Neural progenitor cell (in vitro differentiated cells): ENCODE results near the gene VTN. TPM values are rescaled to one million over a fixed set of nuclear protein-coding genes. Genes with fewer than 3 reads are reported as not detected.
"Not testable (repeated sequence)": the region's sequence is repeated elsewhere in the genome, so short reads cannot be mapped to it uniquely, and the experiment has no call there.

ENCODE experiments used
- DNase-seq: peaks from one replicate; pipeline ENCODE4 v3.0.0-alpha.2; 2016; ENCODE audit warnings: low spot score
- H2AFZ ChIP-seq: fragments of 200-600 bp; sonication (generic); replicated peaks from 2 replicates; pipeline ENCODE4 v1.6.1; 2016; ENCODE audit warnings: antibody characterized with exemption
- H3F3A ChIP-seq: fragments of 200-600 bp; sonication (generic); 2 replicates; pipeline ENCODE4 v1.6.1; 2016; ENCODE audit warnings: antibody characterized with exemption, low read depth
- H3K27ac ChIP-seq: fragments of 200-600 bp; sonication (generic); 2 replicates; pipeline ENCODE4 v1.5.1; 2016; ENCODE audit warnings: mild to moderate bottlenecking
- H3K27me3 ChIP-seq: fragments of 200-600 bp; sonication (generic); 2 replicates; pipeline ENCODE4 v1.6.1; 2016; ENCODE audit warnings: mild to moderate bottlenecking, moderate library complexity
- H3K36me3 ChIP-seq: fragments of 200-600 bp; sonication (generic); 2 replicates; pipeline ENCODE4 v1.5.1; 2016
- H3K4me1 ChIP-seq: fragments of 200-600 bp; sonication (generic); 2 replicates; pipeline ENCODE4 v1.6.1; 2016; ENCODE audit warnings: mixed run types
- H3K4me2 ChIP-seq: fragments of 200-600 bp; sonication (generic); 2 replicates; pipeline ENCODE4 v1.6.1; 2016
- H3K4me3 ChIP-seq: fragments of 200-600 bp; sonication (generic); 2 replicates; pipeline ENCODE4 v1.5.1; 2016
- H3K79me2 ChIP-seq: fragments of 200-600 bp; sonication (generic); 2 replicates; pipeline ENCODE4 v1.6.1; 2016; ENCODE audit warnings: low read depth
- H3K9ac ChIP-seq: fragments of 200-600 bp; sonication (generic); 2 replicates; pipeline ENCODE4 v1.6.1; 2016
- H3K9me3 ChIP-seq: fragments of 200-600 bp; sonication (generic); 2 replicates; pipeline ENCODE4 v1.5.1; 2016; ENCODE audit warnings: low read depth
- H4K20me1 ChIP-seq: fragments of 200-600 bp; sonication (generic); 2 replicates; pipeline ENCODE4 v1.6.1; 2016; ENCODE audit warnings: low read depth
- H3K27ac Mint-ChIP-seq: 3 replicates; pipeline ENCODE4 v1.8.0; 2021; ENCODE audit warnings: mixed read lengths
- H3K27me3 Mint-ChIP-seq: 2 replicates; pipeline ENCODE4 v1.8.0; 2022; ENCODE audit warnings: low read depth, mild to moderate bottlenecking, inconsistent platforms, moderate library complexity, mixed read lengths; ENCODE audit not compliant: insufficient read depth
- H3K36me3 Mint-ChIP-seq: 3 replicates; pipeline ENCODE4 v1.8.0; 2021; ENCODE audit warnings: mixed read lengths
- H3K4me1 Mint-ChIP-seq: 3 replicates; pipeline ENCODE4 v1.8.0; 2021; ENCODE audit warnings: mixed read lengths
- H3K4me3 Mint-ChIP-seq: 3 replicates; pipeline ENCODE4 v1.8.0; 2021; ENCODE audit warnings: mild to moderate bottlenecking, moderate library complexity, mixed read lengths
- H3K9me3 Mint-ChIP-seq: 3 replicates; pipeline ENCODE4 v1.8.0; 2020; ENCODE audit warnings: mixed read lengths
- EZH2 ChIP-seq: fragments of 200-600 bp; sonication (generic); IDR thresholded peaks from 2 replicates; pipeline ENCODE4 v1.6.1; 2017; ENCODE audit warnings: antibody characterized with exemption, mild to moderate bottlenecking, moderate library complexity
- EZH2phosphoT487 ChIP-seq: fragments of 200-600 bp; sonication (generic); IDR thresholded peaks from 2 replicates; pipeline ENCODE4 v1.6.1; 2017; ENCODE audit warnings: antibody characterized with exemption
- total RNA-seq: library from RNA; depleted of rRNA; stranded (reverse); fragments of >200 nt; gene quantifications from 2 replicates; pipeline ENCODE4 v1.2.3, GENCODE V29; 2015; ENCODE audit warnings: low replicate concordance
- TF ChIP-seq, protein P1 (sequence below): fragments of 200-600 bp; sonication (generic); IDR thresholded peaks from 2 replicates; pipeline ENCODE4 v1.5.1; 2017; ENCODE audit warnings: antibody characterized with exemption, mild to moderate bottlenecking

The VTN gene
- total RNA-seq, 1 donor from 2014 or later, result 1.2 TPM

GRCh38 chr17:28341516-28341915 is 28.6 kb downstream of the VTN start:
- no peaks in the 10 kb centered on the region for H3K9me3 Mint-ChIP-seq
- no peak overlapping the region for H3K27ac ChIP-seq
- H3K27ac Mint-ChIP-seq, result no peak overlapping the region
- H3K36me3 ChIP-seq, result no peaks in the 10 kb centered on the region
- H4K20me1 ChIP-seq, result peaks cover 32% of the 10 kb centered on the region
- peaks cover 22% of the 10 kb centered on the region for H3K4me1 Mint-ChIP-seq
- no peak for DNase-seq
- H3K27me3 Mint-ChIP-seq, result no peaks in the 10 kb centered on the region
- H3K9ac ChIP-seq, result no peak overlapping the region
- H3K9me3 ChIP-seq, result no peaks in the 10 kb centered on the region
- TF ChIP-seq EZH2, result no peak
- TF ChIP-seq, protein P1, sequence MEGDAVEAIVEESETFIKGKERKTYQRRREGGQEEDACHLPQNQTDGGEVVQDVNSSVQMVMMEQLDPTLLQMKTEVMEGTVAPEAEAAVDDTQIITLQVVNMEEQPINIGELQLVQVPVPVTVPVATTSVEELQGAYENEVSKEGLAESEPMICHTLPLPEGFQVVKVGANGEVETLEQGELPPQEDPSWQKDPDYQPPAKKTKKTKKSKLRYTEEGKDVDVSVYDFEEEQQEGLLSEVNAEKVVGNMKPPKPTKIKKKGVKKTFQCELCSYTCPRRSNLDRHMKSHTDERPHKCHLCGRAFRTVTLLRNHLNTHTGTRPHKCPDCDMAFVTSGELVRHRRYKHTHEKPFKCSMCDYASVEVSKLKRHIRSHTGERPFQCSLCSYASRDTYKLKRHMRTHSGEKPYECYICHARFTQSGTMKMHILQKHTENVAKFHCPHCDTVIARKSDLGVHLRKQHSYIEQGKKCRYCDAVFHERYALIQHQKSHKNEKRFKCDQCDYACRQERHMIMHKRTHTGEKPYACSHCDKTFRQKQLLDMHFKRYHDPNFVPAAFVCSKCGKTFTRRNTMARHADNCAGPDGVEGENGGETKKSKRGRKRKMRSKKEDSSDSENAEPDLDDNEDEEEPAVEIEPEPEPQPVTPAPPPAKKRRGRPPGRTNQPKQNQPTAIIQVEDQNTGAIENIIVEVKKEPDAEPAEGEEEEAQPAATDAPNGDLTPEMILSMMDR, result no peak
- TF ChIP-seq EZH2phosphoT487, result no peak
- H2AFZ ChIP-seq, result no peak overlapping the region
- H3K4me2 ChIP-seq, result no peak overlapping the region
- peaks cover 25% of the 10 kb centered on the region for H3K79me2 ChIP-seq
- no peaks in the 10 kb centered on the region for H3K27me3 ChIP-seq
- no peak overlapping the region for H3K4me3 Mint-ChIP-seq
- peaks cover 17% of the 10 kb centered on the region for H3F3A ChIP-seq
- H3K4me3 ChIP-seq, result no peak overlapping the region
- H3K4me1 ChIP-seq, result peaks cover 9% of the 10 kb centered on the region
- peaks cover 11% of the 10 kb centered on the region for H3K36me3 Mint-ChIP-seq

- Histone ChIP-seq H3K79me2 (peaks cover 27% of the 10 kb centered on the region), H3K4me1 (peaks cover 6% of the 10 kb centered on the region), H4K20me1 (peaks cover 24% of the 10 kb centered on the region), H3K4me3 (no peak overlapping the region), H3K9me3 (no peaks in the 10 kb centered on the region), H3K27ac (no peak overlapping the region), H3K36me3 (no peaks in the 10 kb centered on the region), H3K27me3 (no peaks in the 10 kb centered on the region), H3K9ac (no peak overlapping the region), H3K4me2 (no peak overlapping the region), H3F3A (peaks cover 17% of the 10 kb centered on the region), H2AFZ (no peak overlapping the region)
- no peak for DNase-seq
- H3K27me3 Mint-ChIP-seq, result no peaks in the 10 kb centered on the region
- H3K9me3 Mint-ChIP-seq, result no peaks in the 10 kb centered on the region
- H3K36me3 Mint-ChIP-seq, result peaks cover 11% of the 10 kb centered on the region
- H3K4me1 Mint-ChIP-seq, result peaks cover 18% of the 10 kb centered on the region
- no peak overlapping the region for H3K27ac Mint-ChIP-seq
- no peak overlapping the region for H3K4me3 Mint-ChIP-seq
- TF ChIP-seq EZH2phosphoT487 (no peak), EZH2 (no peak)
- TF ChIP-seq, protein P1, result no peak
These were observed 29.7 kb downstream of the VTN start for GRCh38 chr17:28340374-28340773.

DNA sequence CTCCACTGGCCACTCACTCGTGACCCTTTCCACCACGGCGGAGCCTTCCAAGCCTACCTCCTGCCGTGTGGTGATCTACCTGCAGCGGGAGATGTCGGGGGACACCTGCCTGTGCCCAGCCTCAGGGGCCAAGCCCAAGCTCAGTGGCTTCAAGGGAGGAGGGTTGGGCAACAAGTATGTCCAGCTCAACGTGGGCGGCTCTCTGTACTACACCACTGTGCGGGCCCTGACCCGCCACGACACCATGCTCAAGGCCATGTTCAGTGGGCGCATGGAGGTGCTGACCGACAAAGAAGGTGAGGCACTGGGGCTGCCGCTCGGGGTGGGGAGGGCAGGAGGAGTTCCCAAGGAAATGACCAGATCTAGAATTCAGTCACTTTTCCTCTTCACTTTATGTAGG is 30.7 kb downstream of the VTN start:
- TF ChIP-seq EZH2, result no peak
- no peak for TF ChIP-seq EZH2phosphoT487
- TF ChIP-seq, protein P1, result no peak
- no peak overlapping the region for H3K9ac ChIP-seq
- peaks cover 26% of the 10 kb centered on the region for H4K20me1 ChIP-seq

GRCh38 chr17:28338769-28339212 is 31.3 kb downstream of the VTN start:
- not testable (repeated sequence) for H3K4me3 Mint-ChIP-seq, DNase-seq, H3K9me3 ChIP-seq, H3K27me3 Mint-ChIP-seq, H3K9ac ChIP-seq, H3K27ac Mint-ChIP-seq, H3K4me1 ChIP-seq, H3K27me3 ChIP-seq, H2AFZ ChIP-seq, H3K27ac ChIP-seq, H3K9me3 Mint-ChIP-seq, H3K4me3 ChIP-seq, H3K4me2 ChIP-seq, H3K36me3 Mint-ChIP-seq, H3K36me3 ChIP-seq
- H4K20me1 ChIP-seq, result peaks cover 29% of the 10 kb centered on the region
- peaks cover 14% of the 10 kb centered on the region for H3F3A ChIP-seq
- H3K79me2 ChIP-seq, result peaks cover 39% of the 10 kb centered on the region
- peaks cover 31% of the 10 kb centered on the region for H3K4me1 Mint-ChIP-seq

More for the DNA sequence above, 30.7 kb downstream of the VTN start:
- H3K27me3 ChIP-seq, result no peaks in the 10 kb centered on the region
- no peaks in the 10 kb centered on the region for H3K27me3 Mint-ChIP-seq
- H3K4me1 Mint-ChIP-seq, result peaks cover 24% of the 10 kb centered on the region
- peaks cover 6% of the 10 kb centered on the region for H3K4me1 ChIP-seq
- H3K27ac ChIP-seq, result no peak overlapping the region
- no peak overlapping the region for H3K4me3 Mint-ChIP-seq
- no peaks in the 10 kb centered on the region for H3K9me3 ChIP-seq
- H3K36me3 Mint-ChIP-seq, result peaks cover 11% of the 10 kb centered on the region
- H3K9me3 Mint-ChIP-seq, result no peaks in the 10 kb centered on the region
- H3F3A ChIP-seq, result peaks cover 14% of the 10 kb centered on the region
- no peak overlapping the region for H3K4me2 ChIP-seq
- H3K4me3 ChIP-seq, result no peak overlapping the region
- no peak for DNase-seq
- no peak overlapping the region for H3K27ac Mint-ChIP-seq
- no peak overlapping the region for H2AFZ ChIP-seq
- H3K79me2 ChIP-seq, result peaks cover 34% of the 10 kb centered on the region
- no peaks in the 10 kb centered on the region for H3K36me3 ChIP-seq
